OCI-LY3 (cell line): ENCODE data around the gene CBLIF.

Source experiments
- CTCF ChIP-seq: fragments of 200-600, 300-600 bp; sonication (generic); IDR thresholded peaks from 2 replicates; pipeline ENCODE4 v1.5.1; 2014; ENCODE audit warnings: antibody characterized with exemption, low read length, low read depth
- EZH2phosphoT487 ChIP-seq: fragments of 200-600 bp; shearing (Covaris generic); IDR thresholded peaks from 2 replicates; pipeline ENCODE4 v1.6.1; 2018; ENCODE audit warnings: antibody characterized with exemption, mixed run types, low read depth

GRCh38 chr11:59810189-59810910 lies 34.9 kb downstream of the CBLIF start, which contains the start of gene MRPL16:
- 0 out of 2 replicates have a peak, but pooled peaks have one; percentile 22 for TF ChIP-seq CTCF
- TF ChIP-seq EZH2phosphoT487, result no peak
